ENCODE results near the gene CLDN7.

The CLDN7 gene

GRCh38 chr17:7262192-7262934 lies at the start of gene CLDN7:
TSS of gene CLDN7 (minus strand) at chr17:7262478. CDS start at chr17:7262043, 435 bp downstream.
- Histone ChIP-seq H3K9ac (ENCODE audit: insufficient read length, low read depth) (peak within 1 kb of the TSS; percentile 81), H3K4me1 (ENCODE audit: insufficient read depth, insufficient read length) (peaks cover 2% of the 10 kb centered on the region), H3K27me3 (ENCODE audit: insufficient read depth, insufficient read length) (peaks cover 34% of the 10 kb centered on the region), H3K9me3 (ENCODE audit: insufficient read depth, low read length) (no peaks in the 10 kb centered on the region), H3K4me3 (ENCODE audit: insufficient read length, low read depth) (peak within 1 kb of the TSS; percentile 59), H3K36me3 (ENCODE audit: insufficient read depth, insufficient read length, low read length) (peaks cover 25% of the 10 kb centered on the region)
- no peak for DNase-seq (ENCODE audit: low read depth, low spot score)
- no peak for TF ChIP-seq ZNF274 (IDR thresholded peaks at IDR 0.05; ENCODE audit: low read depth, low read length)
- no peak for TF ChIP-seq SUZ12 (IDR thresholded peaks at IDR 0.05; ENCODE audit: extremely low read depth, insufficient read depth, insufficient read length)
- no peak for TF ChIP-seq YY1 (IDR thresholded peaks at IDR 0.05; ENCODE audit: insufficient read depth, insufficient read length)

- Histone ChIP-seq H3K4me3 (ENCODE audit: insufficient read length, low read depth) (no peak overlapping the region), H3K36me3 (ENCODE audit: insufficient read depth, insufficient read length, low read length) (peaks cover 62% of the 10 kb centered on the region), H3K9ac (ENCODE audit: insufficient read length, low read depth) (no peak overlapping the region), H3K4me1 (ENCODE audit: insufficient read depth, insufficient read length) (peaks cover 10% of the 10 kb centered on the region), H3K9me3 (ENCODE audit: insufficient read depth, low read length) (no peaks in the 10 kb centered on the region), H3K27me3 (ENCODE audit: insufficient read depth, insufficient read length) (no peaks in the 10 kb centered on the region)
- no peak for DNase-seq (ENCODE audit: low read depth, low spot score)
- TF ChIP-seq ZNF274 (IDR thresholded peaks at IDR 0.05; ENCODE audit: low read depth, low read length) (no peak), YY1 (IDR thresholded peaks at IDR 0.05; ENCODE audit: insufficient read depth, insufficient read length) (no peak), SUZ12 (IDR thresholded peaks at IDR 0.05; ENCODE audit: extremely low read depth, insufficient read depth, insufficient read length) (no peak)
These were observed 48.9 kb upstream of the CLDN7 start for GRCh38 chr17:7311110-7311705.

GRCh38 chr17:7309628-7310027 lies 47.4 kb upstream of the CLDN7 start:
- Histone ChIP-seq H3K27me3 (ENCODE audit: insufficient read depth, insufficient read length) (no peaks in the 10 kb centered on the region), H3K36me3 (ENCODE audit: insufficient read depth, insufficient read length, low read length) (peaks cover 56% of the 10 kb centered on the region), H3K4me3 (ENCODE audit: insufficient read length, low read depth) (peak overlapping the region; percentile 94), H3K9ac (ENCODE audit: insufficient read length, low read depth) (no peak overlapping the region), H3K9me3 (ENCODE audit: insufficient read depth, low read length) (no peaks in the 10 kb centered on the region), H3K4me1 (ENCODE audit: insufficient read depth, insufficient read length) (peaks cover 10% of the 10 kb centered on the region)
- TF ChIP-seq ZNF274 (IDR thresholded peaks at IDR 0.05; ENCODE audit: low read depth, low read length) (no peak), SUZ12 (IDR thresholded peaks at IDR 0.05; ENCODE audit: extremely low read depth, insufficient read depth, insufficient read length) (no peak), YY1 (IDR thresholded peaks at IDR 0.05; ENCODE audit: insufficient read depth, insufficient read length) (no peak)
- no peak for DNase-seq (ENCODE audit: low read depth, low spot score)

- H3K36me3 ChIP-seq (ENCODE audit: insufficient read depth, insufficient read length, low read length): peaks cover 52% of the 10 kb centered on the region
- H3K4me3 ChIP-seq (ENCODE audit: insufficient read length, low read depth): peak overlapping the region; percentile 94
- H3K27me3 ChIP-seq (ENCODE audit: insufficient read depth, insufficient read length): no peaks in the 10 kb centered on the region
- H3K9me3 ChIP-seq (ENCODE audit: insufficient read depth, low read length): no peaks in the 10 kb centered on the region
- peaks cover 10% of the 10 kb centered on the region for H3K4me1 ChIP-seq (ENCODE audit: insufficient read depth, insufficient read length)
- no peak for TF ChIP-seq ZNF274 (IDR thresholded peaks at IDR 0.05; ENCODE audit: low read depth, low read length)
- TF ChIP-seq SUZ12 (IDR thresholded peaks at IDR 0.05; ENCODE audit: extremely low read depth, insufficient read depth, insufficient read length): no peak
- no peak for TF ChIP-seq YY1 (IDR thresholded peaks at IDR 0.05; ENCODE audit: insufficient read depth, insufficient read length)
- no peak for DNase-seq (ENCODE audit: low read depth, low spot score)
- peak overlapping the region; percentile 96 for H3K9ac ChIP-seq (ENCODE audit: insufficient read length, low read depth)
These were observed 46.6 kb upstream of the CLDN7 start for GRCh38 chr17:7308625-7309433.

GRCh38 chr17:7307686-7308624 lies 45.7 kb upstream of the CLDN7 start:
- TF ChIP-seq SUZ12 (IDR thresholded peaks at IDR 0.05; ENCODE audit: extremely low read depth, insufficient read depth, insufficient read length) (no peak), ZNF274 (IDR thresholded peaks at IDR 0.05; ENCODE audit: low read depth, low read length) (no peak), YY1 (IDR thresholded peaks at IDR 0.05; ENCODE audit: insufficient read depth, insufficient read length) (no peak)
- peak overlapping the region; percentile 94 for H3K4me3 ChIP-seq (ENCODE audit: insufficient read length, low read depth)
- DNase-seq (ENCODE audit: low read depth, low spot score): no peak
- peaks cover 43% of the 10 kb centered on the region for H3K36me3 ChIP-seq (ENCODE audit: insufficient read depth, insufficient read length, low read length)
- H3K9ac ChIP-seq (ENCODE audit: insufficient read length, low read depth): peak overlapping the region; percentile 96
- peaks cover 6% of the 10 kb centered on the region for H3K4me1 ChIP-seq (ENCODE audit: insufficient read depth, insufficient read length)
- no peaks in the 10 kb centered on the region for H3K27me3 ChIP-seq (ENCODE audit: insufficient read depth, insufficient read length)
- H3K9me3 ChIP-seq (ENCODE audit: insufficient read depth, low read length): no peaks in the 10 kb centered on the region

- TF ChIP-seq ZNF274 (IDR thresholded peaks at IDR 0.05; ENCODE audit: low read depth, low read length) (no peak), SUZ12 (IDR thresholded peaks at IDR 0.05; ENCODE audit: extremely low read depth, insufficient read depth, insufficient read length) (no peak), YY1 (IDR thresholded peaks at IDR 0.05; ENCODE audit: insufficient read depth, insufficient read length) (no peak)
- Histone ChIP-seq H3K9me3 (ENCODE audit: insufficient read depth, low read length) (no peaks in the 10 kb centered on the region), H3K9ac (ENCODE audit: insufficient read length, low read depth) (peak within 1 kb of the TSS; percentile 96), H3K27me3 (ENCODE audit: insufficient read depth, insufficient read length) (no peaks in the 10 kb centered on the region), H3K4me1 (ENCODE audit: insufficient read depth, insufficient read length) (peaks cover 4% of the 10 kb centered on the region), H3K4me3 (ENCODE audit: insufficient read length, low read depth) (peak within 1 kb of the TSS; percentile 94), H3K36me3 (ENCODE audit: insufficient read depth, insufficient read length, low read length) (peaks cover 35% of the 10 kb centered on the region)
- DNase-seq (ENCODE audit: low read depth, low spot score): peak; percentile 97
These were observed 44.8 kb upstream of the CLDN7 start, which contains the start of gene EIF5A for GRCh38 chr17:7306911-7307685. TSS of gene EIF5A (plus strand) at chr17:7307628. CDS start at chr17:7309636, 2,008 bp downstream.
